ENCODE results near the gene RHBG. TPM values are rescaled to one million over a fixed set of nuclear protein-coding genes. Genes with fewer than 3 reads are reported as not detected.
"Not testable (repeated sequence)": the region's sequence is repeated elsewhere in the genome, so short reads cannot be mapped to it uniquely, and the experiment has no call there.

The RHBG gene
- total and polyA plus RNA-seq, 2 experiments from 2014 or later: 3.3 to 11.9 TPM

GRCh38 chr1:156338180-156338976, 30.6 kb upstream of the RHBG start, which contains the start of the genes CCT3 and TSACC:
Gene CCT3, minus strand, starts transcription at chr1:156338292. Its CDS starts 108 bp downstream, at chr1:156338184.
Gene TSACC, plus strand, starts transcription at chr1:156338526. Its CDS starts 1,232 bp downstream, at chr1:156339758.
- Histone ChIP-seq H3K79me2 (peaks cover 36% of the 10 kb centered on the region), H2AFZ (peak within 1 kb of the TSS; percentile 56), H3K27me3 (no peaks in the 10 kb centered on the region), H3K27ac (peak within 1 kb of the TSS; percentile 49), H3K4me2 (peak within 1 kb of the TSS; percentile 79), H4K20me1 (ENCODE audit: insufficient read depth, poor library complexity, severe bottlenecking) (peaks cover 9% of the 10 kb centered on the region), H3K36me3 (replicated peaks; ENCODE audit: insufficient read depth, low read depth) (no peaks in the 10 kb centered on the region), H3K4me3 (peak within 1 kb of the TSS; percentile 52), H3K9me3 (ENCODE audit: low read depth) (no peaks in the 10 kb centered on the region), H3K4me1 (ENCODE audit: insufficient read depth) (peaks cover 7% of the 10 kb centered on the region), H3K9me2 (replicated peaks; ENCODE audit: insufficient read depth) (no peaks in the 10 kb centered on the region)
- TF ChIP-seq EZH2 (IDR thresholded peaks at IDR 0.05; ENCODE audit: borderline replicate concordance) (no peak), EZH2phosphoT487 (IDR thresholded peaks at IDR 0.05; ENCODE audit: low read depth, severe bottlenecking, unreplicated experiment) (no peak), CTCF (IDR thresholded peaks at IDR 0.05; ENCODE audit: poor library complexity) (no peak)
- peak; percentile 99 for DNase-seq (ENCODE audit: low spot score)
- WGBS (ENCODE audit: low lambda C conversion rate, missing lambda C conversion rate): 1% methylated on average over 47 of the region's 47 CpGs

GRCh38 chr1:156342166-156342955, 26.6 kb upstream of the RHBG start:
- Histone ChIP-seq H2AFZ (no peak overlapping the region), H3K9me3 (ENCODE audit: low read depth) (no peaks in the 10 kb centered on the region), H4K20me1 (ENCODE audit: insufficient read depth, poor library complexity, severe bottlenecking) (no peaks in the 10 kb centered on the region), H3K9me2 (replicated peaks; ENCODE audit: insufficient read depth) (no peaks in the 10 kb centered on the region), H3K4me2 (no peak overlapping the region), H3K36me3 (replicated peaks; ENCODE audit: insufficient read depth, low read depth) (no peaks in the 10 kb centered on the region), H3K4me3 (no peak overlapping the region), H3K27me3 (no peaks in the 10 kb centered on the region), H3K79me2 (peaks cover 4% of the 10 kb centered on the region), H3K27ac (no peak overlapping the region), H3K4me1 (ENCODE audit: insufficient read depth) (no peaks in the 10 kb centered on the region)
- 82% methylated on average over 1 of the region's 1 CpG for WGBS (ENCODE audit: low lambda C conversion rate, missing lambda C conversion rate)
- DNase-seq (ENCODE audit: low spot score): no peak
- TF ChIP-seq EZH2 (IDR thresholded peaks at IDR 0.05; ENCODE audit: borderline replicate concordance): no peak
- TF ChIP-seq EZH2phosphoT487 (IDR thresholded peaks at IDR 0.05; ENCODE audit: low read depth, severe bottlenecking, unreplicated experiment): no peak
- no peak for TF ChIP-seq CTCF (IDR thresholded peaks at IDR 0.05; ENCODE audit: poor library complexity)

GRCh38 chr1:156344409-156344808, 24.6 kb upstream of the RHBG start:
- Histone ChIP-seq H3K4me2 (no peak overlapping the region), H3K9me3 (ENCODE audit: low read depth) (no peaks in the 10 kb centered on the region), H3K36me3 (replicated peaks; ENCODE audit: insufficient read depth, low read depth) (no peaks in the 10 kb centered on the region), H3K9me2 (replicated peaks; ENCODE audit: insufficient read depth) (no peaks in the 10 kb centered on the region), H4K20me1 (ENCODE audit: insufficient read depth, poor library complexity, severe bottlenecking) (no peaks in the 10 kb centered on the region), H3K4me3 (no peak overlapping the region), H3K27ac (no peak overlapping the region), H3K27me3 (no peaks in the 10 kb centered on the region), H3K79me2 (no peaks in the 10 kb centered on the region), H2AFZ (no peak overlapping the region), H3K4me1 (ENCODE audit: insufficient read depth) (no peaks in the 10 kb centered on the region)
- 79% methylated on average over 3 of the region's 3 CpGs for WGBS (ENCODE audit: low lambda C conversion rate, missing lambda C conversion rate)
- TF ChIP-seq EZH2phosphoT487 (IDR thresholded peaks at IDR 0.05; ENCODE audit: low read depth, severe bottlenecking, unreplicated experiment) (no peak), CTCF (IDR thresholded peaks at IDR 0.05; ENCODE audit: poor library complexity) (no peak), EZH2 (IDR thresholded peaks at IDR 0.05; ENCODE audit: borderline replicate concordance) (no peak)
- DNase-seq (ENCODE audit: low spot score): no peak

- WGBS (ENCODE audit: low lambda C conversion rate, missing lambda C conversion rate): 88% methylated on average over 2 of the region's 2 CpGs
- not testable (repeated sequence) for H3K27ac ChIP-seq; H2AFZ ChIP-seq; H3K4me2 ChIP-seq; H3K9me3 ChIP-seq (ENCODE audit: low read depth); H3K36me3 ChIP-seq (replicated peaks; ENCODE audit: insufficient read depth, low read depth); H4K20me1 ChIP-seq (ENCODE audit: insufficient read depth, poor library complexity, severe bottlenecking); H3K4me3 ChIP-seq; H3K4me1 ChIP-seq (ENCODE audit: insufficient read depth); H3K27me3 ChIP-seq; H3K79me2 ChIP-seq; H3K9me2 ChIP-seq (replicated peaks; ENCODE audit: insufficient read depth); DNase-seq (ENCODE audit: low spot score)
These were observed 23.0 kb upstream of the RHBG start for GRCh38 chr1:156346035-156346434.

Measured in hepatocyte (in vitro differentiated cells).